ENCODE data around the gene TMEM201. TPM values are rescaled to one million over a fixed set of nuclear protein-coding genes. Genes with fewer than 3 reads are reported as not detected.

Gene TMEM201
- total RNA-seq, 1 donor from 2014 or later = 24.6 TPM

GRCh38 chr1:9603766-9604753, 15.3 kb downstream of the TMEM201 start:
- Mint-ChIP-seq H3K4me3 (ENCODE audit: low read depth) (no peak overlapping the region), H3K36me3 (ENCODE audit: insufficient read depth) (peaks cover 4% of the 10 kb centered on the region), H3K9me3 (ENCODE audit: low read depth) (no peaks in the 10 kb centered on the region), H3K27me3 (no peaks in the 10 kb centered on the region), H3K27ac (no peak overlapping the region), H3K4me1 (ENCODE audit: low read depth) (no peaks in the 10 kb centered on the region)
- no peak for DNase-seq (ENCODE audit: low spot score, unreplicated experiment)
- TF ChIP-seq, protein P1, sequence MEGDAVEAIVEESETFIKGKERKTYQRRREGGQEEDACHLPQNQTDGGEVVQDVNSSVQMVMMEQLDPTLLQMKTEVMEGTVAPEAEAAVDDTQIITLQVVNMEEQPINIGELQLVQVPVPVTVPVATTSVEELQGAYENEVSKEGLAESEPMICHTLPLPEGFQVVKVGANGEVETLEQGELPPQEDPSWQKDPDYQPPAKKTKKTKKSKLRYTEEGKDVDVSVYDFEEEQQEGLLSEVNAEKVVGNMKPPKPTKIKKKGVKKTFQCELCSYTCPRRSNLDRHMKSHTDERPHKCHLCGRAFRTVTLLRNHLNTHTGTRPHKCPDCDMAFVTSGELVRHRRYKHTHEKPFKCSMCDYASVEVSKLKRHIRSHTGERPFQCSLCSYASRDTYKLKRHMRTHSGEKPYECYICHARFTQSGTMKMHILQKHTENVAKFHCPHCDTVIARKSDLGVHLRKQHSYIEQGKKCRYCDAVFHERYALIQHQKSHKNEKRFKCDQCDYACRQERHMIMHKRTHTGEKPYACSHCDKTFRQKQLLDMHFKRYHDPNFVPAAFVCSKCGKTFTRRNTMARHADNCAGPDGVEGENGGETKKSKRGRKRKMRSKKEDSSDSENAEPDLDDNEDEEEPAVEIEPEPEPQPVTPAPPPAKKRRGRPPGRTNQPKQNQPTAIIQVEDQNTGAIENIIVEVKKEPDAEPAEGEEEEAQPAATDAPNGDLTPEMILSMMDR (IDR thresholded peaks at IDR 0.05; ENCODE audit: unreplicated experiment) = no peak

DNA sequence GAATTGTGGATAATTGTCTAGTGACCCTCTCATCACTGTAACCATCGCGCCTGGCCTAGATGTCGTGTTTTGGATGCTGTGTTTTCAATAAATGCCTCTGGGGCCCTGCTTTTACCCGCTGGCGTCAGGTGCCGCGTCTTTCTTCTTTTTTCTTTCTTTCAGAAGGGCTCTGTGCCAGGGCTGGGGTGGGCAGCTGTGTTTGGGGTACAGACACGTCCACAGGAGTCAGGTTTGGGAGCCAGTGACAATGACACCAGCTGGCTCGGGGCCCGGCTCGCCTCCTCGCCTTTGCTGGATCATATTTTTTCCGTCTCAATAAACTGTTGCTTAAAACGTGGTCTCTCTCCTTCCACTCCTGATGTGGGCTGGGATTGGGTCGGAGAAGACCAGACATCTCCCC, 16.1 kb downstream of the TMEM201 start:
- Mint-ChIP-seq H3K27me3 (no peaks in the 10 kb centered on the region), H3K4me1 (ENCODE audit: low read depth) (no peaks in the 10 kb centered on the region), H3K4me3 (ENCODE audit: low read depth) (no peak overlapping the region), H3K9me3 (ENCODE audit: low read depth) (no peaks in the 10 kb centered on the region), H3K36me3 (ENCODE audit: insufficient read depth) (peaks cover 4% of the 10 kb centered on the region), H3K27ac (no peak overlapping the region)
- TF ChIP-seq, protein P1 (IDR thresholded peaks at IDR 0.05; ENCODE audit: unreplicated experiment) = no peak
- DNase-seq (ENCODE audit: low spot score, unreplicated experiment) = no peak

DNA sequence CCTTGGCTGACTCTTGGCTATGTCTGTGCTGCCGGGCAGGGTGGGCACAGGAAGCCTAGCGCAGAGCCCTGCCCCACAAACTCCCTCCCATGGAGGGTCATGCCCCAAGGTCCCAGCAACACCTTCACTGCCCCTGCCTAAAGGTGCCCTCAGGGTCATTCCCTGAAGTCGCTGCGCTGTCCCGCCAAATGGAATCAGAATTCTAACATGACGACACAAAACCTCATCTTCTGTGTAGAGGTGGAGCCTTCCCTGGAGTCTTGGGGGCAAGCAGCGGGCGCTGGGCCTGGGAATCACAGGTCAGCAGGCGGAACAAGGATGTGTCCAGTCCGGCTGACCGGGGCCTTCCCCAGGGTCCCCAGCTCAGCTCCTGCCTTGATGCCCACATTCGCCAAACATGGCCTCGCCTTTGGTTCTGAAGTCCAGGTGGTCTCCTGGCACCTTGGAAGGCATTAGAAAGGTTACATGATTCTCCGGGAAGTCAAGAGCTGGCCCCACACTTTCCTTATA, 17.3 kb downstream of the TMEM201 start:
- Mint-ChIP-seq H3K36me3 (ENCODE audit: insufficient read depth) (peaks cover 6% of the 10 kb centered on the region), H3K4me1 (ENCODE audit: low read depth) (no peaks in the 10 kb centered on the region), H3K9me3 (ENCODE audit: low read depth) (no peaks in the 10 kb centered on the region), H3K27ac (no peak overlapping the region), H3K4me3 (ENCODE audit: low read depth) (no peak overlapping the region), H3K27me3 (no peaks in the 10 kb centered on the region)
- DNase-seq (ENCODE audit: low spot score, unreplicated experiment) = no peak
- TF ChIP-seq, protein P1 (IDR thresholded peaks at IDR 0.05; ENCODE audit: unreplicated experiment) = no peak

DNA sequence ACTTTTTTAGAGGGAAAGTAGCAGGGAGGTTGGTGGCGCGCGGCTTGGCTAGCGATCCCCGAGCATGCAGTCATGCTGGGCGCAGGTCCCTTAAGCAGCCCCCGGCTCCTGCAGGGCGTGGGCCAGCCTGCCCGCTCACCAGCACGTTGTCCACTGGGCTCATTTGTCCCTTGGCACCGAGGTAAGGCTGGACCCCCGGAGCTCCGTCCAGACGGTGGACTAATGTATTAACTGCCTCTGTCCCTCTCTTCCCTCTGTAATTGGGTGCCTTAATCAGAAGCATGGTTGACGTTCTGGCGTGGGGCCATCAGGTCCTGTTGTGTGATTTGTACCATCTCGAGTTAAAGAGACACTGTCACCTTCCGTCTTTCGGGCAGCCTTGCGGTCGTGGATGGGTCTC, 17.7 kb downstream of the TMEM201 start:
- DNase-seq (ENCODE audit: low spot score, unreplicated experiment) = no peak
- TF ChIP-seq, protein P1 (IDR thresholded peaks at IDR 0.05; ENCODE audit: unreplicated experiment) = no peak
- Mint-ChIP-seq H3K9me3 (ENCODE audit: low read depth) (no peaks in the 10 kb centered on the region), H3K27ac (no peak overlapping the region), H3K27me3 (no peaks in the 10 kb centered on the region), H3K4me3 (ENCODE audit: low read depth) (no peak overlapping the region), H3K36me3 (ENCODE audit: insufficient read depth) (peaks cover 6% of the 10 kb centered on the region), H3K4me1 (ENCODE audit: low read depth) (no peaks in the 10 kb centered on the region)

- TF ChIP-seq, protein P1 (IDR thresholded peaks at IDR 0.05; ENCODE audit: unreplicated experiment) = no peak
- no peak overlapping the region for H3K27ac Mint-ChIP-seq
These were observed 18.2 kb downstream of the TMEM201 start for GRCh38 chr1:9606948-9607347.

More at GRCh38 chr1:9606948-9607347, 18.2 kb downstream of the TMEM201 start:
- no peaks in the 10 kb centered on the region for H3K27me3 Mint-ChIP-seq
- peaks cover 6% of the 10 kb centered on the region for H3K36me3 Mint-ChIP-seq (ENCODE audit: insufficient read depth)
- no peaks in the 10 kb centered on the region for H3K9me3 Mint-ChIP-seq (ENCODE audit: low read depth)
- no peak for DNase-seq (ENCODE audit: low spot score, unreplicated experiment)
- H3K4me1 Mint-ChIP-seq (ENCODE audit: low read depth) = no peaks in the 10 kb centered on the region
- no peak overlapping the region for H3K4me3 Mint-ChIP-seq (ENCODE audit: low read depth)

Measured in progenitor cell of endocrine pancreas (in vitro differentiated cells).